GM18868 (cell line): Measurements from ENCODE around the gene ACSS1.

Experiments
- ATAC-seq: cut with Tn5 transposase; IDR thresholded peaks from one replicate; pipeline ENCODE4 v1.9.1; 2021; ENCODE audit warnings: mild to moderate bottlenecking, moderate library complexity; ENCODE audit not compliant: unreplicated experiment

Gene ACSS1

DNA sequence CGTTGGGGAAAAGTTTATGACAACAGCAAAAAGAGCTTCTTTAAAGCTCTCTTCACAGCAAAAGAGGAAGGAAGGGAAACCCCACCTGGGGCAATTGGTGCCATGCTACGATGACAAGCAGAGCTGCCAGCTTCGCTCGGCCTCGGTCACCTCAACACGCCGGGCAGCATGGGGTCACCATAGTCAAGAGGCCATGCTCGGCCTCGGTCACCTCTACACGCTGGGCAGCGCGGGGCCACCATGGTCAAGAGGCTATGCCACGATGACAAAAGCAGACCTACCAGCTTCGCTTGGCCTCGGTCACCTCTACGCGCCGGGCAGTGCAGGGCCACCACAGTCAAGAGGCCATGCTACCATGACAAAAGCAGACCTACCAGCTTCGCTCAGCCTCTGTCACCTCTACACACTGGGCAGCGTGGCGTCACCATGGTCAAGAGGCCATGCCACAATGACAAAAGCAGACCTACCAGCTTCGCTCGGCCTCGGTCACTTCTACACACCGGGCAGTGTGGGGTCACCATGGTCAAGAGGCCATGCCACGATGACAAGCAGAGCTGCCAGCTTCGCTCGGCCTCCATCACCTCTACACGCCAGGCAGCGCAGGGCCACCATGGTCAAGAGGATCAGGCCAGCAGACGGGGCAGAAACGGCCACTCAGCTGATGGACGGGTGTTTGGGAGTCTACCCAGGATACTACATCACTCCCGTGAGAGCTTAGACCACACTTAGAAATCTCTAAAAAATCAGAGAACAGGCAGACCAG lies 77.5 kb downstream of the ACSS1 start:
- ATAC-seq: no peak

- no peak for ATAC-seq
Measured at GRCh38 chr20:24979036-24979960, 78.6 kb downstream of the ACSS1 start.

GRCh38 chr20:24978513-24978912 lies 79.4 kb downstream of the ACSS1 start:
- ATAC-seq: no peak

GRCh38 chr20:24977797-24978196 lies 80.1 kb downstream of the ACSS1 start:
- no peak for ATAC-seq

- ATAC-seq: no peak
Measured at GRCh38 chr20:24977336-24977735, 80.6 kb downstream of the ACSS1 start.

GRCh38 chr20:24972341-24972740 lies 85.6 kb downstream of the ACSS1 start:
- ATAC-seq: no peak

DNA sequence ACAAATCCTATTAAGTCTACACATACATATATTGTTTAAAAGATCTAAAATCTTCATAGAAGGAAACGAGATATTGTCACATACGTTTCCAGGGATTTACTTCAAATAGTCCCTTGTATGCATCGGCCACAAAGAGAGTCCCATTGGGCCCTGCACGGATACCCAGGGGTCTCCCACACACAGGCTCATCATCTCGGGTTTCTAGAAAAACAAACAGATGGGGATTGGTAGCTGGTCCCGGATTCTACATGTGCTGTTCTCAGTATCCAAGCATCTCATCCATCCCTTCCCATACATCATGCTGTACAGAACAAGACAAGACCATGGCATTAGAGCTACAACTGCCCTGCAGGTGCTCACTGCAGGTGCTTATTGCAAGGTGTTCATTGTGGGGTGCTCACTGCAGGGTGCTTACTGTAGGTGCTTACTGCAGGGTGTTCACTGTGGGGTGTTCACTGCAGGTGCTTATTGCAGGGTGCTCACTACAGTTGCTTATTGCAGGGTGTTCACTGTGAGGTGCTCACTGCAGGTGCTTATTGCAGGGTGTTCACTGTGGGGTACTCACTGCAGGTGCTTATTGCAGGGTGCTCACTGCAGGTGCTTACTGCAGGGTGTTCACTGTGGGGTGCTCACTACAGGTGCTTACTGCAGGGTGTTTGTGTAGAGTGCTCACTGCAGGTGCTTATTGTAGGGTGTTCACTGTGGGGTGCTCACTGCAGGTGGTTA lies 86.4 kb downstream of the ACSS1 start:
- ATAC-seq: no peak

DNA sequence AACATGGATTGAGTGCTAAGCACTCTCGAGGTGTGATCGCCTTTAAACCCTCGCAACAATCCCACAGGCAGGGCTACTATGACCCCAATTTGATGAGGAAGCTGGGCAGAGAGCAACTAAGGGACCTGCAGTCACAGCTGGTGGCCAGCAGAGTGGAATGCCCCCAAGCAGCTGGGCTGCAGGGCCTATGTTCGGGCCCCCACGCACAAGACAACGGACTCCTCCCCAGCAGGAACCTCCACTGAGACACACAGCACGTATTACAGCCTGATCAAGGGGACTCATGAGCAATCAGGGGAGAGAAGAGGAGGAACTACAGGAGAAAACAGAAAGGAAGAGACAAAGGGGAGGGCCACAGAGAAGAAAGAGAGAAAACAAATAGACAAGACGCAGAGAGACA lies 87.2 kb downstream of the ACSS1 start:
- ATAC-seq: no peak

- no peak for ATAC-seq
Measured at GRCh38 chr20:24970030-24970553, 87.8 kb downstream of the ACSS1 start.

- no peak for ATAC-seq
Measured at GRCh38 chr20:24969186-24970029, 88.5 kb downstream of the ACSS1 start.

- no peak for ATAC-seq
Measured at GRCh38 chr20:24968278-24968800, 89.6 kb downstream of the ACSS1 start.

DNA sequence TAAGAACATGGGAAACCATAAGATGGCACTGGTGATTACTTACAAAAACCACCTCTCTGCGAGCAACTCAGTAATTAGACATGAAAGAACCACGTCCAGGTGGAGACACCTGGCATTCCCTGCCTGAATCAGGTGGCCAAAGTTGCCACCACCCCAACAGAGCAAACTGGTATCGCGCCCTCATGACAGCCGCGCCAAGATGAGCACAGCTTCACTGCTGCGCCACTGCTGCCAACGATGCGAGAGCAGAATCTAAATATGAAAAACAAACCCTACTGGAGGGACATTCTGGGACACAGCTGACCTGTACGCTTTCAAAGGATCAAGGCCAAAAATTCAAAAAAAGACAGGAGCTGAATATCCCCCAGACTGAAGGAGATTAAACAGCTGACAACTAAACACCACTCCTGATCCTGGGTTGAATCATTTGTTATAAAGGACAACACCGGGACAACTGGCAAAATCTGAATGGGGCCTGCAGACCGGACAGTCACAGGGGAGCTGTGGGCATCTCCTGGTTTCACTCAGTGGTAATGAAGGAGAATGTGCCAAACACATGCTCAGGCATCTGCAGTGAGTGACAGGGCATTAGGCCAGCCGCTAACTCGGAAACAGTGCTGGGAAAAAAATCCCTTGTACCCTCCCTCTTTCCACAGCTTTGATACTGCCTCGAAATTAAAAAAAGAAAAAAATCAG lies 91.5 kb downstream of the ACSS1 start:
- no peak for ATAC-seq

DNA sequence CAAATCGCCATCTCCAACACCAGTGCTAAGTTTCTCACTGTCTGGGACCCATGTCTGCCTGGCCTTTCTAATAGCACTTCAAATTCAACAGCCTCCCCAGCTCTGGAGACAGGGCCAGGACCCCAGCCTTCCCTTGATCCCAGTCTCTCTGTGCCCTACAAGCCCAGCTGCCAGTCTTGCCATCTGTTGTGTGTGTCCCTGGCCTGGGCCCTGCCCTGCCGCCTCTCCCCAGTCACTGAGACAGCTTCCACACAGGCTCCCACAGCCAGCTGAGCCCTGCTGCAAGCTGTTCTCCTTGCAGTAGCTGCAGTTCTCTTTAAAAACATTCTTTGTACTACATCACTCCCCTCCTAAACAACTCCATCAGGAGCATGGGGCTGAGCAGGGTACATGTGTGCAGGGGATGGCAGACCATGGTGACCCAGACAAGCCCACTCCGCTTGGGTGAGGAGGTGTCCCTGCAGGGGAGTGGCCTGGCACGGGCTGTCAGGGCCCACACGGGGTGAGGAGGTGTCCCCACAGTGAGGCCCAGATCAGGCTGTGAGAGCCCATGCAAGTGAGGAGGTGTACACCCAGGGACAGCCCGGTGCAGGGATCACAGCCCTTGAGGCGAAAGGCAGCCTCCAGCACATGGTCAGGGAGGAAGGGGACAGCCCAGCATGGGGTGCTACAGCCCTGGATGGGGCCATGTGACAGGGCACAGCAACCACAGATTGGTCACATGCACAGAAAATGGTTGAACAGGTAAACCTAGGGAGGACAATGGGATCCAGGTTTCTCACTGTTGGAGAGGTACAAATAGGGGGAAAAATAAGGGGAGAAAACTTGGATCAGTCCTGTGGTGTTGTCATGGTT lies 92.6 kb downstream of the ACSS1 start:
- ATAC-seq: no peak

DNA sequence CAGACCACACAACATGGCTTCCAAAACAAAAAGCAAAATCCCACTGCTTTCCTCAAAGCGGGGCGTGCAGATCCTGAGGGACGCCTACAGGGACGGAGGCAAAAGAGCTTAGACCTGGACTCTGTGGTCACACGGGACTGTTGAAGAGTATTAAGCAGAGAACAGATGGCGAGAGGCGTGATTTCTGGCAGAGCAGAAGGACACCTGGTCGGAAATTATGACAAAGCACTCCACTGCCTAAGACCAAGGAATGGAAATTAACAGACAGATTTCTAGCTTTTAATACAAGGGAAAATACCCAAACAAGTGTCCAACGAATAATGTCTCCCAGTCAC lies 93.5 kb downstream of the ACSS1 start:
- no peak for ATAC-seq

DNA sequence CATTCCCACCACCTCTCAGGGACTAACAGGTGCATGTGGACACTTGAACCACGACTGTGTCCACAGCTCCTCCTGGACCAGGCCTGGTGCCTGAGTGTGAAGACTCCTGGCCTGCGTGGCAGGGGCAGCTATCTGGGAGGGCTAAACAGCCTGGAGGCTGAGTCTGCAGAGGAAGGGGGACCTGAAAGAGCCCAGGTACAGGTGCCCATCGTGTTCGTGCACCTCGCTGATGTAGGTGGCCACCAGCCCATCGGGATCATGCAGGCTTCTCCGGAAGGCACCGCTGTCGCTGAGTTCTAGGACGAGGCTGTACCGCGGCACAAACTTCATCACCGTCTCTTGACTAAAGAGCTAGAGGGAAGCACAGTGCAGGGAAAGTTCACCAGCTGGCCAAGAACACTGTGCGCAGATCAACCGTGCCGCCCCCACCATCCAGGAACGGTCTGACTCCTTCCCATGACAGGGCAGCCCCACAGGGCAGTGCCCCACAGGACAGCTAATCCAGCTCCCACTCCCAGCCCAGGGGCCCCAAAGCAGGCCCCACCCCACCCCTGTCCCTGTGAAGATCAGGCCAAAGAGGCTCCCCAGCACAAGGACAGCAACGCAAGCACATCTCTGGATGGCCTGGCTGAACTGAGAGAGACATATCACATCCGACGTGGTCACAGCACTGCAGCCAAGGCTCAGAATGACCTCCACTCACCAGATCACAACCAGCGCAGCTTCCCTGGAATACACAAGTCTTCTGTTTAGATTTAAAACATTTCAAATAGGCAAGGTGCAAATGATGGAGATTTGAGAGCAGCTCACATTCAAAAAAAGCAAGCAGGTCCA lies 94.0 kb downstream of the ACSS1 start:
- no peak for ATAC-seq

DNA sequence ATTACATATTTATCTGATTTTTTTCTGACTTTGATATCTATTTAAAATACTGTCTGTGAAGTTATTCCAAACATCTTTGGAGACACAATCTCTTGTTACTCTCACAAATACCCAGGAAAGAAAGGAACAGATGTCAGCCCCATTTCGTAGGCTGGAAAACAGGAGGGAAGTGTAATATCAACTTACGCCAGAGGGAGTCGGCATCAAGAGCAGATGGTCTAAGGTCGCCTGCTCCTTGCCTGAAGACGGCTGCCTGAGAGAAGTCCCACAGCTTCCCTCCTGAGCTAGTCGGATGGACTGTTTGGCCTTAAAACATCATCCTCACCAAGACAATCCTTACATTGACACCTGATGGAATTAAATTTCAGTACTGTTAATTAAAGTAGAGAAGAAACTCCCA lies 95.4 kb downstream of the ACSS1 start:
- no peak for ATAC-seq

- no peak for ATAC-seq
Measured at GRCh38 chr20:24962182-24962492, 95.8 kb downstream of the ACSS1 start.
